Parathyroid adenoma (tissue), 2 donors: ENCODE measurements around the gene TAOK1.

Experiments used
- H2AFZ ChIP-seq: fragments of 300-600 bp; sonication (generic); one replicate; pipeline ENCODE4 v1.7.0; 2017; ENCODE audit warnings: antibody characterized with exemption, mild to moderate bottlenecking
- H3K27ac ChIP-seq: fragments of 300-600 bp; sonication (generic); one replicate; pipeline ENCODE4 v1.7.0; 2017
- H3K27me3 ChIP-seq: fragments of 300-600 bp; sonication (generic); one replicate; pipeline ENCODE4 v1.7.0; 2017; ENCODE audit warnings: low read length; ENCODE audit not compliant: control insufficient read depth, insufficient read depth
- H3K36me3 ChIP-seq: fragments of 300-600 bp; sonication (generic); one replicate; pipeline ENCODE4 v1.7.0; 2017; ENCODE audit warnings: low read length; ENCODE audit not compliant: control insufficient read depth, insufficient read depth
- H3K4me1 ChIP-seq: fragments of 300-600 bp; sonication (generic); one replicate; pipeline ENCODE4 v1.7.0; 2017; ENCODE audit warnings: control low read depth
- H3K4me2 ChIP-seq: fragments of 300-600 bp; sonication (generic); one replicate; pipeline ENCODE4 v1.7.0; 2017; ENCODE audit warnings: low read length
- H3K4me3 ChIP-seq: fragments of 300-600 bp; sonication (generic); one replicate; pipeline ENCODE4 v1.7.0; 2017; ENCODE audit warnings: low read depth, low read length
- H3K79me2 ChIP-seq: fragments of 300-600 bp; sonication (generic); one replicate; pipeline ENCODE4 v1.7.0; 2017; ENCODE audit warnings: control low read depth
- H3K9ac ChIP-seq: fragments of 300-600 bp; sonication (generic); one replicate; pipeline ENCODE4 v1.7.0; 2017; ENCODE audit warnings: mild to moderate bottlenecking
- H3K9me3 ChIP-seq: fragments of 300-600 bp; sonication (generic); one replicate; pipeline ENCODE4 v1.7.0; 2017; ENCODE audit warnings: low read length; ENCODE audit not compliant: control insufficient read depth
- TF ChIP-seq, protein P1 (sequence below): fragments of 300-600 bp; sonication (generic); IDR thresholded peaks from one replicate; pipeline ENCODE4 v1.7.0; 2017; ENCODE audit warnings: antibody characterized with exemption, mild to moderate bottlenecking
- donor health status: primary hyperparathyroidism.

The TAOK1 gene

DNA sequence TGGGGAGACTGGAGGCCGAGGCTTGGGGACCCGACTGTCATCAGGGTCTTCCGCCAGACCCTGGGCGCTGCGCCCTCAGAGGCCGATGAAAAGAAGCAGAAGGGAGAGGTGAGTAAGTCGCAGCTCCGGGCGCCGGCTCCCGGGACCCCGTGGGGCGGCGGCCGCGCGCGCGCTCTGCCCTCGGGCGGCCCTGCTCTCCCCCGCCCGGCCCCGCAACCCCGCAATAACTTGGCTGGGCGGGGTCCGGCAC is 177.1 kb downstream of the TAOK1 start:
- no peak overlapping the region for H3K27ac ChIP-seq
- H3K9ac ChIP-seq: no peak overlapping the region
- peaks cover 8% of the 10 kb centered on the region for H3K4me1 ChIP-seq

DNA sequence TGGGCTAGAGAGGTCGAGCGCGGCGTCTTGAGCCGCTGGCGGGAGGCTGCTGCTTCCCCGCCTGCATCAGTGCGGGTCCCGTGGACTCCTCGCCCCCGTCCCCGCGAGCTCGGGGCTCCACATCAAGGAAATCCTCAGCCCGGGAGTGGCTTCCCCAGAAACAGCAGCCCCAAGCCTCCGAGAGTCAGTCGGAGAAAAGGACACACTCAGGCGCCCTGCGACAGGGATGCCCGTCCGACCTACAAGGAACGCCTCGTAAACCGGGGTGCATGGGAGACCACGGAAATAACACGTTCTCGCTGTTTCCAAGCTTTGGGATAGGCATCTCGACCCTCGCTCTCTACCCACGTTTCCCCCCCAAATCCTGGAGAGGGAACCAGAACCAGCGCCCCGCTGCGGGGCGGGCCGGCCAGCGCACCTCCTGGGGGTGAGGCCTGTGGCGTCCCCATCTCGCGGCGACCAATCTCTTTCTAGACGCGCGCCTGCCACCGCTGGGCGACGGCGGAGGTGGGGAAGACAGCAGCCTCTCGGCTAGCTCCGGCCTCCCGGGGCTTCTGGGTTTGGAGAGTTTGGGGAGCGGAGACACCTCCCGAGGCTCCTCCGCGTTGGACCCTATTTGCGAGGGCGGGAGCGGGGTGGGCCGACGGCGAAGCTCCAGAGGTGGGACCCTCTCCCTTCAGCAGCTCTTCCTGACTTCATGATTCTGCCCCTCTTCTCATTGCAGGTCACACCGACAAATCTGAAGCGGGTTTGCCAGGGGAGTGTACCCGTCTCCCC is 177.6 kb downstream of the TAOK1 start:
- H3K4me1 ChIP-seq: peaks cover 8% of the 10 kb centered on the region
- no peaks in the 10 kb centered on the region for H3K9me3 ChIP-seq
- peak overlapping the region; percentile 79 for H3K27ac ChIP-seq
- H3K36me3 ChIP-seq: no peaks in the 10 kb centered on the region
- peak overlapping the region; percentile 46 for H3K9ac ChIP-seq
- TF ChIP-seq, protein P1, sequence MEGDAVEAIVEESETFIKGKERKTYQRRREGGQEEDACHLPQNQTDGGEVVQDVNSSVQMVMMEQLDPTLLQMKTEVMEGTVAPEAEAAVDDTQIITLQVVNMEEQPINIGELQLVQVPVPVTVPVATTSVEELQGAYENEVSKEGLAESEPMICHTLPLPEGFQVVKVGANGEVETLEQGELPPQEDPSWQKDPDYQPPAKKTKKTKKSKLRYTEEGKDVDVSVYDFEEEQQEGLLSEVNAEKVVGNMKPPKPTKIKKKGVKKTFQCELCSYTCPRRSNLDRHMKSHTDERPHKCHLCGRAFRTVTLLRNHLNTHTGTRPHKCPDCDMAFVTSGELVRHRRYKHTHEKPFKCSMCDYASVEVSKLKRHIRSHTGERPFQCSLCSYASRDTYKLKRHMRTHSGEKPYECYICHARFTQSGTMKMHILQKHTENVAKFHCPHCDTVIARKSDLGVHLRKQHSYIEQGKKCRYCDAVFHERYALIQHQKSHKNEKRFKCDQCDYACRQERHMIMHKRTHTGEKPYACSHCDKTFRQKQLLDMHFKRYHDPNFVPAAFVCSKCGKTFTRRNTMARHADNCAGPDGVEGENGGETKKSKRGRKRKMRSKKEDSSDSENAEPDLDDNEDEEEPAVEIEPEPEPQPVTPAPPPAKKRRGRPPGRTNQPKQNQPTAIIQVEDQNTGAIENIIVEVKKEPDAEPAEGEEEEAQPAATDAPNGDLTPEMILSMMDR: peak; percentile 36
- peak overlapping the region; percentile 86 for H3K4me2 ChIP-seq
- H2AFZ ChIP-seq: peak overlapping the region; percentile 94
- no peaks in the 10 kb centered on the region for H3K27me3 ChIP-seq
- H3K4me3 ChIP-seq: peak overlapping the region; percentile 63
- H3K79me2 ChIP-seq: no peaks in the 10 kb centered on the region

More for the DNA sequence above, 177.1 kb downstream of the TAOK1 start:
- Histone ChIP-seq H2AFZ (peak overlapping the region; percentile 94), H3K4me2 (peak overlapping the region; percentile 86), H3K27me3 (no peaks in the 10 kb centered on the region), H3K79me2 (no peaks in the 10 kb centered on the region), H3K36me3 (no peaks in the 10 kb centered on the region), H3K4me3 (peak overlapping the region; percentile 63), H3K9me3 (no peaks in the 10 kb centered on the region)
- TF ChIP-seq, protein P1: no peak

DNA sequence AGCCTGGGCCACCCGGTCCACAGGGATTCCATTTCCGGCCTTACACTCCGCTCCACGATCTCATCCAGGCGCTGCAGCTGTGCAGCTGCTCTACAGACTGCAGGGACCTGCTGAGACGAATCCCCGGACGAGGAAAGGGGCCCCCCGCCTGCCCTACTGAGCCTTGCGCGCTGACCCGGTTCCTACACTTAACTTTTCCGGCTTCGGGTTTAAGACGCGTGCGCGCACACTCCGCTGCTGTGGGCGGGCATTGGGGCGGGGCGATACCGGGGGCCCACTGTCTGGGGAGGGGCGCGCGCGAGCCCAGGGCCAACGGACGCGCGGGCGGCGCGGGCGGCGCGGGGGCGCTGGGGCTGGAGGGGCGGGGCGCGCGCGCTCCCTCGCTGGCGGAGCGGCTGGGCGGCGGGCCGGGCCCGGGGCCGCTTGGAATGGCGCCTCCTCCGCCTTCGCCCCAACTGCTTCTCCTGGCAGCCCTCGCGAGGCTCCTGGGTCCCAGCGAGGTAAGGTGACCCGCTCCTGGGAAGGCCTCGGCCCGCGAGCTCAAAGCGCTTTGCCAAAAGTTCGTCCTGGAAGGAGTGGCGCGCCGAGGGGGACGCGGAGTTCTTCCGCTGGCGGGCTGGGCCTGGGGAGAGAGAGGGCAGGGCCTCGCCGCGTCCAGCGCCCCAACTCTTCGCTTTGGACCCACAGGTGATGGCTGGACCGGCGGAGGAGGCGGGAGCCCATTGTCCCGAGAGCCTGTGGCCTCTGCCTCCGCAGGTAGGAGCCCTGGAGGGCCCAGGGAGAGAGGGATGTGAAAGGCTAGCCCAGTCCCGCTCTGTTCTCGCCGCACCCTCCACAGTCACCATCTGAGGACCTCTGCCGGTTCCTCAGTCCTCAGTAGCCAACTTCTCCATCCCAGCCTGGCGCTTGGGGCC is 178.4 kb downstream of the TAOK1 start, which contains the start of gene TP53I13:
TP53I13 (plus strand) TSS at position 371 of the 914 bp plus-strand sequence; CDS start at position 429, 58 bp downstream.
- TF ChIP-seq, protein P1: no peak
- peak within 1 kb of the TSS; percentile 53 for H3K9ac ChIP-seq
- H3K79me2 ChIP-seq: no peaks in the 10 kb centered on the region
- H3K27ac ChIP-seq: peak within 1 kb of the TSS; percentile 79
- H3K27me3 ChIP-seq: no peaks in the 10 kb centered on the region
- H3K36me3 ChIP-seq: no peaks in the 10 kb centered on the region
- H3K4me1 ChIP-seq: peaks cover 8% of the 10 kb centered on the region
- peak within 1 kb of the TSS; percentile 86 for H3K4me2 ChIP-seq
- peak within 1 kb of the TSS; percentile 63 for H3K4me3 ChIP-seq
- peak within 1 kb of the TSS; percentile 97 for H2AFZ ChIP-seq
- H3K9me3 ChIP-seq: no peaks in the 10 kb centered on the region

DNA sequence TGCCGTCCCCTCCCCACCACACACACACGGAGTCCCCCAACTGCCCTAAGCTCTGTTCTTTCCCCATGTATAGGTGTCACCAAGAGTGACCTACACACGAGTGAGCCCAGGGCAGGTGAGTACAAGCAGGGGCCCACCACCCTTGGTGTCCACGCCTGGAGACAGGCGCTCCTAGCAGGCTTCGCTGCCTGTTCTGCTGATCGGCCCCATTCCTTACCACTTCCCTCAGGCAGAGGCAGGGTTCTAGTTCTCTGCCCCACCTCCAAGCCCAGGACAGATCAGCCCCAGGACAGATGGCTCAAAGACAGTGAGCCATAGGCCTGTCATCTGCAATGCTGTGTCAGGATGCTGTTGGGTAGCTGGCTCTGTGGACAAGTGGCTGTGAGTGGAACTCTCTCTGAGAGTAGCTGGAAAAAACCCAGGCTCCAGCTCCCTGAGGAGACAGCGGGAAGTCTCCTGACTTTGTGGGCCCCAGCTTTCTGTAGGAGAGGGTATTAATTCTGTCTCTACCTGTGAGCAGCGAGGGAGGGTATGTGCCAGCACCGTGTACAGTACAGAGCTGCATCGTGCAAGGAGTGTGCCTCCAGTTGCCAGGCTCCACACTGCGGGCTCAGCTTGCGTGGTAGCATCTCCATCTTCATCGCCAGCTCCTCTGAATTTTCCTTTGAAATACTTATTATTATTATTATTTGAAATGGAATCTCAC is 179.2 kb downstream of the TAOK1 start:
- TF ChIP-seq, protein P1: no peak
- peak overlapping the region; percentile 77 for H3K27ac ChIP-seq
- H3K27me3 ChIP-seq: no peaks in the 10 kb centered on the region
- H3K4me1 ChIP-seq: peaks cover 8% of the 10 kb centered on the region
- peak overlapping the region; percentile 97 for H2AFZ ChIP-seq
- H3K79me2 ChIP-seq: no peaks in the 10 kb centered on the region
- peak overlapping the region; percentile 53 for H3K9ac ChIP-seq
- H3K36me3 ChIP-seq: no peaks in the 10 kb centered on the region
- H3K4me2 ChIP-seq: peak overlapping the region; percentile 74
- H3K4me3 ChIP-seq: peak overlapping the region; percentile 60
- no peaks in the 10 kb centered on the region for H3K9me3 ChIP-seq
